ENCODE results near the gene SLC13A2.
"Not testable (repeated sequence)": the region's sequence is repeated elsewhere in the genome, so short reads cannot be mapped to it uniquely, and the experiment has no call there.

Gene SLC13A2

DNA sequence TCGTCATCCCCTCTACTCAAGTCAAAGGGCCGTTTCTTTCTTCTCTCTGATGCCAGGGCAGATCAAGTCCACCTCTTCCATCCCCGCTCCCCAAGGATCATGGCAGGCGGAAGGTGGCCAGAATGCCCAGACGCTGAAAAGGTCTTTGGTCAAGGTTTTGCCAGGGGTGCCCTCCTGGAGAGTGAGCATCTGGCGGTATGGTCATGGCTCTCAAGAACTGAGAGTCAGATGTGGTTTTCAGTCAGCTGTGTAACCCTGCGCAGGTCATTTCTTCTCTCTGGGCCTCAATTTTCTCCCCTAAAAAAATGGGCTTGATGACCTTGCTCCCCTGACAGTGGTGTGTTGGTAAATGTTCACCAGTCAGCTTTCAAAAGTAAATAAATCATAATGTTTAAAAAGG is 45.1 kb downstream of the SLC13A2 start:
- Histone ChIP-seq H3K4me3 (no peak overlapping the region), H3K27ac (no peak overlapping the region), H3K4me1 (peaks cover 0 to 4% (median 0%) of the 10 kb centered on the region in 4 donors), H3K9me3 (no peaks in the 10 kb centered on the region), H3K27me3 (peaks cover 0 to 12% of the 10 kb centered on the region in 2 donors), H3K36me3 (no peaks in the 10 kb centered on the region)
- DNase-seq: no peak
- TF ChIP-seq, protein P1, sequence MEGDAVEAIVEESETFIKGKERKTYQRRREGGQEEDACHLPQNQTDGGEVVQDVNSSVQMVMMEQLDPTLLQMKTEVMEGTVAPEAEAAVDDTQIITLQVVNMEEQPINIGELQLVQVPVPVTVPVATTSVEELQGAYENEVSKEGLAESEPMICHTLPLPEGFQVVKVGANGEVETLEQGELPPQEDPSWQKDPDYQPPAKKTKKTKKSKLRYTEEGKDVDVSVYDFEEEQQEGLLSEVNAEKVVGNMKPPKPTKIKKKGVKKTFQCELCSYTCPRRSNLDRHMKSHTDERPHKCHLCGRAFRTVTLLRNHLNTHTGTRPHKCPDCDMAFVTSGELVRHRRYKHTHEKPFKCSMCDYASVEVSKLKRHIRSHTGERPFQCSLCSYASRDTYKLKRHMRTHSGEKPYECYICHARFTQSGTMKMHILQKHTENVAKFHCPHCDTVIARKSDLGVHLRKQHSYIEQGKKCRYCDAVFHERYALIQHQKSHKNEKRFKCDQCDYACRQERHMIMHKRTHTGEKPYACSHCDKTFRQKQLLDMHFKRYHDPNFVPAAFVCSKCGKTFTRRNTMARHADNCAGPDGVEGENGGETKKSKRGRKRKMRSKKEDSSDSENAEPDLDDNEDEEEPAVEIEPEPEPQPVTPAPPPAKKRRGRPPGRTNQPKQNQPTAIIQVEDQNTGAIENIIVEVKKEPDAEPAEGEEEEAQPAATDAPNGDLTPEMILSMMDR (IDR thresholded peaks at IDR 0.05): no peak
- intact Hi-C loops (cut with DNase I; ENCODE audit: low total_unique reads): no loop called here

DNA sequence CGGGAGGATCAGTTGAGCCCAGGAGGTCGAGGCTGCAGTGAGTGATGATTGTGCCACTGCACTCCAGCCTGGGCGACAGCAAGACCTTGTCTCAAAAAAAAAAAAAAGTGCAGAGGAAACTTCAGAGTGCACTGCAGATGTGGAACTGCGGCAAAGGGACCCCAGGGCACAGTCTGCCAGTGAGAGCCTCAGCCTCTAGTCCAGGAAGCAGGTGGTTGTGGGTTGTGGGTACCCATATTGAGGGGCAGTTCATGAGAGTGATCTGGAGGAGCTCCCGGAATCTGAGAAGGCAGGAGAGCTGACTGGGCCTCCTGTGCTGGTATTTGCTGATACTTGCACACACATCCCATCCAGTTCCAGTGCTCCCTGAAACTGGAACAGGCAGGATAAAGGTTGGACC is 45.8 kb downstream of the SLC13A2 start:
- no peak overlapping the region for H3K4me3 ChIP-seq
- H3K27ac ChIP-seq: no peak overlapping the region
- intact Hi-C loops (cut with DNase I; ENCODE audit: low total_unique reads): no loop called here
- no peaks in the 10 kb centered on the region for H3K9me3 ChIP-seq
- no peaks in the 10 kb centered on the region for H3K36me3 ChIP-seq
- DNase-seq: no peak
- TF ChIP-seq, protein P1 (IDR thresholded peaks at IDR 0.05): no peak
- H3K27me3 ChIP-seq: peaks cover 0 to 6% of the 10 kb centered on the region in 2 donors
- peaks cover 0 to 4% (median 0%) of the 10 kb centered on the region in 4 donors for H3K4me1 ChIP-seq

DNA sequence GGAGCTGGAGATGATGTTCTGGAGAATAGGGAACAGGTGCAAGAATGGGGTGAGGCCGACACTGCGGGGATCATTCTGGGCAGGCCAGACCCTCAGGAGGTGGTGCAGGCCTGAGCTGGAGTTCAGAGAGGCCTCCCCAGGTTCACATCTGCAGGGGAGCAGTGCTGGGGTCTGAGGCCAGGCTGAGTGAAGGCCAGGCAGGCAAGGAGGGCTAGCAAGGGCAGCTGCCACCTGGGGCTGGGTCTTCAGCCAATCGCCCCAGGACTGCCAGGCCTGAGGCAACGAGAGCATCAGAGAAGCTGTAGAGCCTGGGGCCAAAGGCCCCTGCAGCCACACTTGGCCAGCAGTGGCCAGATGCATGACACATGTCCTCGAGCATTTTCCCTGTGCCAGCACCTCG is 47.2 kb downstream of the SLC13A2 start:
- Histone ChIP-seq H3K36me3 (no peaks in the 10 kb centered on the region), H3K9me3 (no peaks in the 10 kb centered on the region), H3K27ac (no peak overlapping the region), H3K4me1 (peaks cover 0 to 10% (median 4%) of the 10 kb centered on the region in 4 donors), H3K27me3 (no peaks in the 10 kb centered on the region), H3K4me3 (no peak overlapping the region)
- TF ChIP-seq, protein P1 (IDR thresholded peaks at IDR 0.05): no peak
- intact Hi-C loops (cut with DNase I; ENCODE audit: low total_unique reads): no loop called here
- DNase-seq: no peak

DNA sequence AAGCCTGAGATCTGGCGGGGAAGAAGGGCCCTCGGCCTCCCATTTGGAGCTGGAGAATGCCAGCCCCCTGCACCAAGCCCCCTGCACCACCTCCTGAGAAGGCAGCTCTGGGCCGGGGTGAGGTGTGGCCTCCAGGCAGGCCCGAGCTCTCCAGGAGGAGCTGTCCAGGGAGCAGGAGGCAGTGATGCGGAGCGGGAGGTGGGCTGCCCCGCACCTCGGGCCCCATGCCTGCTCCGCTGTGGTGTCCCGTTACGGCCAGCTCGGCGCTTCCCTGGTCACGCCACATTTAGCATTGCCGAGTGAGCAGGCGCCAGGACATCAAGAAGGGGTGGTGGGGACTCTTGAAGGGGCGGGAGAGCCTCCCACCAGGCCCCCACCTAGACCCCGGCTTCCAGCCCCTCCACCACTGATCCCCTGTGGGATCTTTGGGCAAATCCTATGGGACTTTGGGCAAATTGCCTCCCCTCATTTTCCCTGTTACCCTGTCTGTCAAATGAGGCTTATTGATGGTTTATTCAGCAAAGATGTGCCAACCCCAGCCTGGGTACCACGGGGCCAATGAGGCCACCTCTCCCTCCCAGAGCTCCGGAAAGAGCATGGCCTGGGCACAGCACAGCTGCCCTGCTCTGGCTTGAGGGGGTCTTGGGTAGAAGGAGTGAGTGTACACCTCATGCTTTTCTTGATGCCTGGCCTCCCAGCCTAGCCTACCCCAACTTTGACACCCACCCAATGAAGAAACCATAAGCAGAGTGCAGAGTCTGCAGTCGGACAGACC is 48.1 kb downstream of the SLC13A2 start:
- H3K4me1 ChIP-seq: peaks cover 0 to 14% (median 5%) of the 10 kb centered on the region in 4 donors
- H3K4me3 ChIP-seq: no peak overlapping the region
- no peak for DNase-seq
- no peak overlapping the region for H3K27ac ChIP-seq
- intact Hi-C loops (cut with DNase I; ENCODE audit: low total_unique reads): no loop called here
- TF ChIP-seq, protein P1 (IDR thresholded peaks at IDR 0.05): no peak
- H3K9me3 ChIP-seq: no peaks in the 10 kb centered on the region
- no peaks in the 10 kb centered on the region for H3K27me3 ChIP-seq
- no peaks in the 10 kb centered on the region for H3K36me3 ChIP-seq

DNA sequence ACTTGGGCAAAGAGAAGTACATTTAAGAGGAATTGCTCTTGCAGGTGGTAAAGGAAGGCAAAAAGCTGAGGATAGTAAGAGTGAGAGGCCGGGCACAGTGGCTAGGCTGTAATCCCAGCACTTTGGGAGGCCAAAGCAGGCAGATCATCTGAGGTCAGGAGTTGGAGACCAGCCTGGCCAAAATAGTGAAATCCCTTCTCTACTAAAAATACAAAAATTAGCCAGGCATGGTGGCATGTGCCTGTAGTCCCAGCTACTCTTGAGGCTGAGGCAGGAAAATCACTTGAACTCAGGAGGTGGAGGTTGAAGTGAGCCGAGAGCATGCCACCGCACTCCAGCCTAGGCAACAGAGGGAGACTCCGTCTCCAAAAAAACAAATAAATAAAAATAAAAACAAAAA is 48.8 kb downstream of the SLC13A2 start:
- H3K27me3 ChIP-seq; H3K27ac ChIP-seq; intact Hi-C loops (cut with DNase I; ENCODE audit: low total_unique reads); H3K36me3 ChIP-seq; H3K9me3 ChIP-seq; DNase-seq; H3K4me3 ChIP-seq: not testable (repeated sequence)
- peaks cover 0 to 14% (median 5%) of the 10 kb centered on the region in 4 donors for H3K4me1 ChIP-seq

DNA sequence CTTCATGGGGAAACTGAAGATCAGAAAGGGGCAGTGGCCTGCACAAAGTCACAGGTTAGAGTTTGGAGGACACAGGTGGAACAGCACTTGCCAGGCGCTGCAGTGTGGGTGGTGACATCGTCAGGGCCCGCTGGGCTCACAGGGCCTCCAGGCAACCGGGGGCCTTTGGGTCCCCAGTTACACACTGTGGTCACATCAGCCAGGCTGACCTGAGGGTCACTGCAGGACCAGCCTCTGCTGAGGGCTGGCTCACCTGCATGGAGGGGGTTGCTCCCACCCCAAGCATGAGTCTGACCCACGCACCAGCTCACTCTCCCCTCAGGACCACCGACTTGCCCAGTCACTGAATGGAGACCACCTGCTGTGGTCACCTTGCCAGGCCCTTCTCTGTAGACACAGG is 49.7 kb downstream of the SLC13A2 start:
- Histone ChIP-seq H3K27ac (no peak overlapping the region), H3K4me1 (peaks cover 0 to 22% (median 5%) of the 10 kb centered on the region in 4 donors), H3K36me3 (no peaks in the 10 kb centered on the region), H3K9me3 (no peaks in the 10 kb centered on the region), H3K4me3 (no peak overlapping the region), H3K27me3 (no peaks in the 10 kb centered on the region)
- TF ChIP-seq, protein P1 (IDR thresholded peaks at IDR 0.05): no peak
- DNase-seq: no peak
- intact Hi-C loops (cut with DNase I; ENCODE audit: low total_unique reads): no loop called here
